Breast epithelium (tissue), 3 donors: ENCODE data around the gene B3GALT6.

ENCODE experiments used
- CTCF ChIP-seq, 3 donors: fragments of 450-650 bp; IDR thresholded peaks; one replicate each; pipeline ENCODE4 v1.5.1; 2016 to 2017; ENCODE audit warnings: antibody characterized with exemption in 3 of 3, mild to moderate bottlenecking in 3 of 3, moderate library complexity in 3 of 3
- POLR2A ChIP-seq: fragments of 450-650 bp; IDR thresholded peaks from one replicate; pipeline ENCODE4 v1.6.1; 2016; ENCODE audit warnings: antibody characterized with exemption, mild to moderate bottlenecking, moderate library complexity
- POLR2AphosphoS5 ChIP-seq, 3 donors: sonication (generic); formaldehyde crosslinking; IDR thresholded peaks; one replicate each; pipeline ENCODE4 v1.6.1; 2017; ENCODE audit warnings: antibody characterized with exemption in 3 of 3

DNA sequence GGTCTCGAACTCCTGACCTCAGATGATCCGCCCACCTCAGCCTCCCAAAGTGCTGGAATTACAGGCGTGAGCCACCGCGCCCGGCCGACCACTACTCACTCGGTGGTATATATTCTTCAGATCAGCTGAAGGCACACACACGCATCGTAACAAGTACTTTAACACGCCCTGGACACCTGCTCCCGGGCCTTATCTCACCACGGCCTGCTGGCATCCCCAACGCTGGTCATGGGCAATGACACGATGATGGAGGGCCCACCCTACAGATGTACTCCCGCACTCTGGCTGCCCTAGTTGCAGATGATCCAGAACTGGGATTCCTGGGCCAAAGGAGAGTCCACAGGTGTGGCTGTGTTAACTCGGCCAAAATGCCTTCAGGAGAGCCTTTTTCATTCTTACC, 30.0 kb downstream of the B3GALT6 start:
- no peak for TF ChIP-seq POLR2AphosphoS5 (IDR thresholded peaks at IDR 0.05)
- no peak for TF ChIP-seq CTCF (IDR thresholded peaks at IDR 0.05)
- TF ChIP-seq POLR2A = no peak
